Cortex of kidney (tissue), 1 donor: ENCODE measurements around the gene TBC1D3K.
"Not testable (repeated sequence)": the region's sequence is repeated elsewhere in the genome, so short reads cannot be mapped to it uniquely, and the experiment has no call there.

Source experiments
- DNase-seq: peaks from one replicate; lab custom pipeline; 2025; lab: John Stamatoyannopoulos, UW

Gene TBC1D3K

GRCh38 chr17:37924115-37924514 lies at the start of gene TBC1D3K:
Gene TBC1D3K, plus strand, starts transcription at chr17:37924415. Its CDS starts 1,585 bp downstream, at chr17:37926000.
- DNase-seq: not testable (repeated sequence)

- DNase-seq: no peak
Observed at GRCh38 chr17:37884516-37884915, 39.7 kb upstream of the TBC1D3K start.

GRCh38 chr17:37885136-37885535 lies 39.1 kb upstream of the TBC1D3K start:
- DNase-seq: no peak

GRCh38 chr17:37888881-37889280 lies 35.3 kb upstream of the TBC1D3K start:
- DNase-seq: no peak

GRCh38 chr17:37896961-37897360 lies 27.3 kb upstream of the TBC1D3K start:
- DNase-seq: not testable (repeated sequence)
